Activated naive CD4-positive, alpha-beta T cell treated with anti-CD3 and anti-CD28 coated beads, Interleukin-2, amount 10 ng/mL, durations not matched to agents 7 days and 5 days (primary cell): ENCODE data around the gene DDX10.

ENCODE experiments used
- CTCF ChIA-PET: fragments of 350-600 bp; sonication (Branson Sonifier 250); formaldehyde crosslinking; loops from one replicate; lab custom pipeline; 2021; ENCODE audit warnings: antibody characterized with exemption; lab: Charles Lee
- DNase-seq: peaks from one replicate; pipeline ENCODE4 v3.0.0-alpha.2; 2020
- H3K27ac Mint-ChIP-seq: one replicate; pipeline ENCODE4 v1.8.0; 2021; ENCODE audit warnings: mild to moderate bottlenecking, moderate library complexity, mixed read lengths
- H3K27me3 Mint-ChIP-seq: one replicate; pipeline ENCODE4 v1.8.0; 2021; ENCODE audit warnings: mild to moderate bottlenecking, mixed read lengths
- H3K36me3 Mint-ChIP-seq: one replicate; pipeline ENCODE4 v1.8.0; 2021; ENCODE audit warnings: mixed read lengths
- H3K4me1 Mint-ChIP-seq: one replicate; pipeline ENCODE4 v1.8.0; 2021; ENCODE audit warnings: mixed read lengths
- H3K4me3 Mint-ChIP-seq: one replicate; pipeline ENCODE4 v1.8.0; 2021; ENCODE audit warnings: mild to moderate bottlenecking, moderate library complexity, mixed read lengths
- H3K9me3 Mint-ChIP-seq: one replicate; pipeline ENCODE4 v1.8.0; 2021; ENCODE audit warnings: mixed read lengths

DDX10 gene

GRCh38 chr11:108786281-108786990 is 121.6 kb downstream of the DDX10 start:
- Mint-ChIP-seq H3K36me3 (peaks cover 6% of the 10 kb centered on the region), H3K4me3 (no peak overlapping the region), H3K27ac (no peak overlapping the region), H3K4me1 (peaks cover 24% of the 10 kb centered on the region), H3K9me3 (peaks cover 6% of the 10 kb centered on the region), H3K27me3 (no peaks in the 10 kb centered on the region)
- no peak for DNase-seq
- CTCF ChIA-PET, result interaction anchor here (2.2 kb wide), 1 partner anchor 11 kb away, joined by 8 read pairs; no protein-coding TSS in a partner anchor

- CTCF ChIA-PET, result interaction anchor here (1.7 to 2.2 kb wide), 2 partner anchors 12 to 84 kb away, joined by 5 to 8 read pairs; no protein-coding TSS in a partner anchor
- Mint-ChIP-seq H3K27ac (no peak overlapping the region), H3K9me3 (peaks cover 6% of the 10 kb centered on the region), H3K4me3 (no peak overlapping the region), H3K27me3 (no peaks in the 10 kb centered on the region), H3K4me1 (peaks cover 24% of the 10 kb centered on the region), H3K36me3 (peaks cover 6% of the 10 kb centered on the region)
- DNase-seq, result no peak
Observed at GRCh38 chr11:108787105-108787504, 122.2 kb downstream of the DDX10 start.

- Mint-ChIP-seq H3K4me1 (peaks cover 24% of the 10 kb centered on the region), H3K36me3 (peaks cover 5% of the 10 kb centered on the region), H3K4me3 (no peak overlapping the region), H3K9me3 (peaks cover 6% of the 10 kb centered on the region), H3K27ac (no peak overlapping the region), H3K27me3 (no peaks in the 10 kb centered on the region)
- CTCF ChIA-PET, result interaction anchor here (0.7 to 2.2 kb wide), 4 partner anchors 13 to 681 kb away, joined by 3 to 8 read pairs (median 6); no protein-coding TSS in a partner anchor
- DNase-seq, result no peak
Observed at GRCh38 chr11:108788565-108789199, 123.8 kb downstream of the DDX10 start.

GRCh38 chr11:108790501-108791299 is 125.8 kb downstream of the DDX10 start:
- H3K36me3 Mint-ChIP-seq, result no peaks in the 10 kb centered on the region
- no peak for DNase-seq
- no peak overlapping the region for H3K27ac Mint-ChIP-seq
- CTCF ChIA-PET, result no interaction called here
- H3K4me3 Mint-ChIP-seq, result no peak overlapping the region
- H3K4me1 Mint-ChIP-seq, result peaks cover 8% of the 10 kb centered on the region
- H3K27me3 Mint-ChIP-seq, result no peaks in the 10 kb centered on the region
- no peaks in the 10 kb centered on the region for H3K9me3 Mint-ChIP-seq

- H3K27ac Mint-ChIP-seq, result no peak overlapping the region
- H3K9me3 Mint-ChIP-seq, result no peaks in the 10 kb centered on the region
- no peak overlapping the region for H3K4me3 Mint-ChIP-seq
- CTCF ChIA-PET, result no interaction called here
- H3K4me1 Mint-ChIP-seq, result peaks cover 4% of the 10 kb centered on the region
- no peak for DNase-seq
- H3K36me3 Mint-ChIP-seq, result peaks cover 2% of the 10 kb centered on the region
- no peaks in the 10 kb centered on the region for H3K27me3 Mint-ChIP-seq
Observed at GRCh38 chr11:108793138-108793537, 128.3 kb downstream of the DDX10 start.

GRCh38 chr11:108793611-108794010 is 128.7 kb downstream of the DDX10 start:
- H3K4me3 Mint-ChIP-seq, result no peak overlapping the region
- H3K9me3 Mint-ChIP-seq, result no peaks in the 10 kb centered on the region
- peaks cover 3% of the 10 kb centered on the region for H3K4me1 Mint-ChIP-seq
- no peaks in the 10 kb centered on the region for H3K27me3 Mint-ChIP-seq
- no peak overlapping the region for H3K27ac Mint-ChIP-seq
- DNase-seq, result no peak
- H3K36me3 Mint-ChIP-seq, result peaks cover 2% of the 10 kb centered on the region
- CTCF ChIA-PET, result no interaction called here

- DNase-seq, result no peak
- Mint-ChIP-seq H3K9me3 (no peaks in the 10 kb centered on the region), H3K27me3 (no peaks in the 10 kb centered on the region), H3K4me3 (no peak overlapping the region), H3K27ac (no peak overlapping the region), H3K36me3 (peaks cover 2% of the 10 kb centered on the region), H3K4me1 (no peaks in the 10 kb centered on the region)
- CTCF ChIA-PET, result no interaction called here
Observed at GRCh38 chr11:108796551-108796950, 131.7 kb downstream of the DDX10 start.

- Mint-ChIP-seq H3K9me3 (no peaks in the 10 kb centered on the region), H3K36me3 (peaks cover 2% of the 10 kb centered on the region), H3K27me3 (no peaks in the 10 kb centered on the region), H3K27ac (no peak overlapping the region), H3K4me3 (no peak overlapping the region), H3K4me1 (no peaks in the 10 kb centered on the region)
- CTCF ChIA-PET, result no interaction called here
- no peak for DNase-seq
Observed at GRCh38 chr11:108797578-108798100, 132.8 kb downstream of the DDX10 start.

- H3K27ac Mint-ChIP-seq, result no peak overlapping the region
- no peak for DNase-seq
- CTCF ChIA-PET, result no interaction called here
- no peak overlapping the region for H3K4me3 Mint-ChIP-seq
- peaks cover 2% of the 10 kb centered on the region for H3K36me3 Mint-ChIP-seq
- H3K4me1 Mint-ChIP-seq, result no peaks in the 10 kb centered on the region
- peaks cover 2% of the 10 kb centered on the region for H3K9me3 Mint-ChIP-seq
- H3K27me3 Mint-ChIP-seq, result no peaks in the 10 kb centered on the region
Observed at GRCh38 chr11:108802492-108802891, 137.6 kb downstream of the DDX10 start.

- Mint-ChIP-seq H3K27me3 (no peaks in the 10 kb centered on the region), H3K9me3 (peaks cover 2% of the 10 kb centered on the region), H3K4me3 (no peak overlapping the region), H3K27ac (no peak overlapping the region), H3K36me3 (peaks cover 2% of the 10 kb centered on the region), H3K4me1 (peaks cover 3% of the 10 kb centered on the region)
- CTCF ChIA-PET, result no interaction called here
- no peak for DNase-seq
Observed at GRCh38 chr11:108803776-108804175, 138.9 kb downstream of the DDX10 start.

GRCh38 chr11:108804511-108804910 is 139.6 kb downstream of the DDX10 start:
- Mint-ChIP-seq H3K36me3 (peaks cover 6% of the 10 kb centered on the region), H3K4me3 (no peak overlapping the region), H3K27me3 (no peaks in the 10 kb centered on the region), H3K9me3 (peaks cover 2% of the 10 kb centered on the region), H3K27ac (no peak overlapping the region), H3K4me1 (peaks cover 10% of the 10 kb centered on the region)
- no peak for DNase-seq
- CTCF ChIA-PET, result no interaction called here

- CTCF ChIA-PET, result no interaction called here
Observed at GRCh38 chr11:108805030-108805429, 140.2 kb downstream of the DDX10 start.

GRCh38 chr11:108807262-108807661 is 142.4 kb downstream of the DDX10 start:
- Mint-ChIP-seq H3K36me3 (peaks cover 9% of the 10 kb centered on the region), H3K27ac (no peak overlapping the region), H3K9me3 (peaks cover 2% of the 10 kb centered on the region), H3K4me1 (peaks cover 13% of the 10 kb centered on the region), H3K27me3 (no peaks in the 10 kb centered on the region), H3K4me3 (no peak overlapping the region)
- no peak for DNase-seq
- CTCF ChIA-PET, result no interaction called here

More at GRCh38 chr11:108805030-108805429, 140.2 kb downstream of the DDX10 start:
- no peak overlapping the region for H3K4me3 Mint-ChIP-seq
- no peak overlapping the region for H3K27ac Mint-ChIP-seq
- H3K9me3 Mint-ChIP-seq, result peaks cover 2% of the 10 kb centered on the region
- DNase-seq, result no peak
- H3K27me3 Mint-ChIP-seq, result no peaks in the 10 kb centered on the region
- peaks cover 6% of the 10 kb centered on the region for H3K36me3 Mint-ChIP-seq
- peaks cover 13% of the 10 kb centered on the region for H3K4me1 Mint-ChIP-seq

GRCh38 chr11:108813086-108813485 is 148.2 kb downstream of the DDX10 start:
- Mint-ChIP-seq H3K27ac (no peak overlapping the region), H3K9me3 (no peaks in the 10 kb centered on the region), H3K4me3 (no peak overlapping the region), H3K36me3 (peaks cover 7% of the 10 kb centered on the region), H3K4me1 (peaks cover 13% of the 10 kb centered on the region), H3K27me3 (no peaks in the 10 kb centered on the region)
- no peak for DNase-seq
- CTCF ChIA-PET, result no interaction called here
